ENCODE data around the gene TIPARP.
"Not testable (repeated sequence)": the region's sequence is repeated elsewhere in the genome, so short reads cannot be mapped to it uniquely, and the experiment has no call there.

Gene TIPARP

DNA sequence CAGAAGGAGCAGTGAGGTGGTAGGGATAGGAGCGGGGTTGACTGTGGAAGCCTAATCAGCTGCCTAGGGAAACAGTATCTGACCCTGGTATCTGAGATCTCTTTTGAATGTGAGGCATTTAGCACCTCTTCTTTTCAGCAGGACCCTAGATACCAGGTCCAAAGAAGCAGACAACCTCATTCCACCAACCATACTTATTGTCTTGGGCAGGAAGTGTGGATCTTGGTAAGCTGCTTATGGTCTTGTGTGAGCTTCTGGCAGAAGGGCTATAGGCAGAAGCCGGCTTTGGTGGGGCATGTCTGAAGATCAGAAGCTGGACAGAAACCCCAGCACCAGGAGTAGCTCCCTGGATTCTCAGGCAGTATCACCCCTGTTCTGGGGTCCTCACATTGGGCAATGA, 65.6 kb downstream of the TIPARP start (continued):
- no peak for TF ChIP-seq ZNF76 (tag by site-specific recombination; IDR thresholded peaks at IDR 0.05; ENCODE audit: borderline replicate concordance, low read depth)
- no peak for TF ChIP-seq ZNF391 (tag by site-specific recombination; IDR thresholded peaks at IDR 0.05; ENCODE audit: borderline replicate concordance, low read depth)
- TF ChIP-seq, protein P1, sequence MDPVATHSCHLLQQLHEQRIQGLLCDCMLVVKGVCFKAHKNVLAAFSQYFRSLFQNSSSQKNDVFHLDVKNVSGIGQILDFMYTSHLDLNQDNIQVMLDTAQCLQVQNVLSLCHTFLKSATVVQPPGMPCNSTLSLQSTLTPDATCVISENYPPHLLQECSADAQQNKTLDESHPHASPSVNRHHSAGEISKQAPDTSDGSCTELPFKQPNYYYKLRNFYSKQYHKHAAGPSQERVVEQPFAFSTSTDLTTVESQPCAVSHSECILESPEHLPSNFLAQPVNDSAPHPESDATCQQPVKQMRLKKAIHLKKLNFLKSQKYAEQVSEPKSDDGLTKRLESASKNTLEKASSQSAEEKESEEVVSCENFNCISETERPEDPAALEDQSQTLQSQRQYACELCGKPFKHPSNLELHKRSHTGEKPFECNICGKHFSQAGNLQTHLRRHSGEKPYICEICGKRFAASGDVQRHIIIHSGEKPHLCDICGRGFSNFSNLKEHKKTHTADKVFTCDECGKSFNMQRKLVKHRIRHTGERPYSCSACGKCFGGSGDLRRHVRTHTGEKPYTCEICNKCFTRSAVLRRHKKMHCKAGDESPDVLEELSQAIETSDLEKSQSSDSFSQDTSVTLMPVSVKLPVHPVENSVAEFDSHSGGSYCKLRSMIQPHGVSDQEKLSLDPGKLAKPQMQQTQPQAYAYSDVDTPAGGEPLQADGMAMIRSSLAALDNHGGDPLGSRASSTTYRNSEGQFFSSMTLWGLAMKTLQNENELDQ (tag by site-specific recombination; IDR thresholded peaks at IDR 0.05; ENCODE audit: low read depth): no peak
- no peak for TF ChIP-seq ZNF830 (tag by site-specific recombination; IDR thresholded peaks at IDR 0.05; ENCODE audit: low read depth)

DNA sequence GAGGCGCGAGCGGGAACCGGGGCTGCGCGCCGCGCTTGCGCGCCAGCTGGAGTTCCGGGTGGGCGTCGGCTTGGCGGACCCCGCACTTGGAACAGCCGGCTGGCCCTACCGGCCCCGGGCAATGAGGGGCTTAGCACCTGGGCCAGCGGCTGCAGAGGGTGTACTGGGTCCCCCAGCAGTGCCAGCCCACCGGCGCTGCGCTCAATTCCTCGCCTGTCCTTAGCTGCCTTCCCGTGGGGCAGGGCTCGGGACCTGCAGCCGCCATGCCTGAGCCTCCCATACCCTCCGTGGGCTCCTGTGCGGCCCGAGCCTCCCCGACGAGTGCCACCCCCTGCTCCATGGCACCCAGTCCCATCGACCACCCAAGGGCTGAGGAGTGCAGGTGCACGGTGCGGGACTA, 66.2 kb downstream of the TIPARP start:
- CTCF ChIA-PET: interaction anchor here (0.6 kb wide), 1 partner anchor 134 kb away, joined by 4 read pairs; no protein-coding TSS in a partner anchor
- H3K27ac ChIP-seq (ENCODE audit: extremely low read depth, low read depth, low read length); H3K4me3 ChIP-seq (ENCODE audit: low read depth, low read length); H3K36me3 ChIP-seq (ENCODE audit: control insufficient read depth in 2 of 2, insufficient read depth in 1 of 2, low read length in 2 of 2); H3K9me3 ChIP-seq (ENCODE audit: control insufficient read depth, insufficient read depth, low read depth, low read length); POLR2A ChIA-PET; H3K4me1 ChIP-seq (ENCODE audit: control insufficient read depth, insufficient read depth, low read length): not testable (repeated sequence)

DNA sequence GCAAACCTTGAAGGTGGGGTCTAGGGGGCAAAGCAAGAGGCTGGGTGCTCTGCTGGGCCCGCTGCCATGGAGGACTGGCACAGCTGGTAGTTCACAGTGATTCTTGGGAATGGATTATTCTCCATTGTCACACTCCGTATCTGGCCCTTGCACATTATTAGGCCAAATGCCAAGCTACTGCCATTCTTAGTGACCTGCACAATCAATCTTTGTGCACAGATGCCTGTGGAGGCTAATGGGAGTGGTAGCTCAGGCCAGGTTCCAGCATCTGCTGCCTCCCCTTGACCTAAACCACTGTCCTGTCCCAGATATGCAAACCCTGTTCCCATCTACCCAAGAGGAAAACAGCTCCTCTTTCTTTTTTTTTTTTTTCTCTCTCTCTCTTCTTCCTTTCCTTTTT, 67.5 kb downstream of the TIPARP start:
- POLR2A ChIA-PET: interaction anchor here (1.3 kb wide), 1 partner anchor 347 kb away, joined by 3 read pairs; no protein-coding TSS in a partner anchor
- TF ChIP-seq ZNF404 (tag by site-specific recombination; IDR thresholded peaks at IDR 0.05) (no peak), ZNF292 (tag by site-specific recombination; IDR thresholded peaks at IDR 0.05; ENCODE audit: borderline replicate concordance, low read depth) (no peak), ZNF792 (tag by site-specific recombination; IDR thresholded peaks at IDR 0.05) (no peak), ZNF548 (tag by site-specific recombination; IDR thresholded peaks at IDR 0.05) (no peak), ZNF529 (tag by site-specific recombination; IDR thresholded peaks at IDR 0.05; ENCODE audit: insufficient replicate concordance) (no peak), MZF1 (tag by site-specific recombination; IDR thresholded peaks at IDR 0.05; ENCODE audit: borderline replicate concordance) (no peak), ZNF426 (tag by site-specific recombination; IDR thresholded peaks at IDR 0.05) (no peak), ZNF221 (tag by site-specific recombination; IDR thresholded peaks at IDR 0.05; ENCODE audit: borderline replicate concordance) (no peak), MEIS1 (CRISPR knock-in tag; IDR thresholded peaks at IDR 0.05; ENCODE audit: borderline replicate concordance) (no peak), ZNF23 (tag by site-specific recombination; IDR thresholded peaks at IDR 0.05; ENCODE audit: borderline replicate concordance) (no peak), GLIS1 (tag by site-specific recombination; IDR thresholded peaks at IDR 0.05) (no peak)
- TF ChIP-seq, protein P2, sequence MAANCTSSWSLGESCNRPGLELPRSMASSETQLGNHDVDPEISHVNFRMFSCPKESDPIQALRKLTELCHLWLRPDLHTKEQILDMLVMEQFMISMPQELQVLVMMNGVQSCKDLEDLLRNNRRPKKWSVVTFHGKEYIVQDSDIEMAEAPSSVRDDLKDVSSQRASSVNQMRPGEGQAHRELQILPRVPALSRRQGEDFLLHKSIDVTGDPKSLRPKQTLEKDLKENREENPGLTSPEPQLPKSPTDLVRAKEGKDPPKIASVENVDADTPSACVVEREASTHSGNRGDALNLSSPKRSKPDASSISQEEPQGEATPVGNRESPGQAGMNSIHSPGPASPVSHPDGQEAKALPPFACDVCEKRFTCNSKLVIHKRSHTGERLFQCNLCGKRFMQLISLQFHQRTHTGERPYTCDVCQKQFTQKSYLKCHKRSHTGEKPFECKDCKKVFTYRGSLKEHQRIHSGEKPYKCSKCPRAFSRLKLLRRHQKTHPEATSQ (tag by site-specific recombination; IDR thresholded peaks at IDR 0.05): no peak
- TF ChIP-seq, protein P3, sequence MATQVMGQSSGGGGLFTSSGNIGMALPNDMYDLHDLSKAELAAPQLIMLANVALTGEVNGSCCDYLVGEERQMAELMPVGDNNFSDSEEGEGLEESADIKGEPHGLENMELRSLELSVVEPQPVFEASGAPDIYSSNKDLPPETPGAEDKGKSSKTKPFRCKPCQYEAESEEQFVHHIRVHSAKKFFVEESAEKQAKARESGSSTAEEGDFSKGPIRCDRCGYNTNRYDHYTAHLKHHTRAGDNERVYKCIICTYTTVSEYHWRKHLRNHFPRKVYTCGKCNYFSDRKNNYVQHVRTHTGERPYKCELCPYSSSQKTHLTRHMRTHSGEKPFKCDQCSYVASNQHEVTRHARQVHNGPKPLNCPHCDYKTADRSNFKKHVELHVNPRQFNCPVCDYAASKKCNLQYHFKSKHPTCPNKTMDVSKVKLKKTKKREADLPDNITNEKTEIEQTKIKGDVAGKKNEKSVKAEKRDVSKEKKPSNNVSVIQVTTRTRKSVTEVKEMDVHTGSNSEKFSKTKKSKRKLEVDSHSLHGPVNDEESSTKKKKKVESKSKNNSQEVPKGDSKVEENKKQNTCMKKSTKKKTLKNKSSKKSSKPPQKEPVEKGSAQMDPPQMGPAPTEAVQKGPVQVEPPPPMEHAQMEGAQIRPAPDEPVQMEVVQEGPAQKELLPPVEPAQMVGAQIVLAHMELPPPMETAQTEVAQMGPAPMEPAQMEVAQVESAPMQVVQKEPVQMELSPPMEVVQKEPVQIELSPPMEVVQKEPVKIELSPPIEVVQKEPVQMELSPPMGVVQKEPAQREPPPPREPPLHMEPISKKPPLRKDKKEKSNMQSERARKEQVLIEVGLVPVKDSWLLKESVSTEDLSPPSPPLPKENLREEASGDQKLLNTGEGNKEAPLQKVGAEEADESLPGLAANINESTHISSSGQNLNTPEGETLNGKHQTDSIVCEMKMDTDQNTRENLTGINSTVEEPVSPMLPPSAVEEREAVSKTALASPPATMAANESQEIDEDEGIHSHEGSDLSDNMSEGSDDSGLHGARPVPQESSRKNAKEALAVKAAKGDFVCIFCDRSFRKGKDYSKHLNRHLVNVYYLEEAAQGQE (tag by site-specific recombination; IDR thresholded peaks at IDR 0.05): no peak
- CTCF ChIA-PET: interaction anchor here (0.6 kb wide), 1 partner anchor 267 kb away, joined by 3 read pairs; no protein-coding TSS in a partner anchor

More for the DNA sequence above, 67.5 kb downstream of the TIPARP start:
- Histone ChIP-seq H3K27ac (ENCODE audit: extremely low read depth, low read depth, low read length) (no peak overlapping the region), H3K4me1 (ENCODE audit: control insufficient read depth, insufficient read depth, low read length) (no peaks in the 10 kb centered on the region), H3K36me3 (ENCODE audit: control insufficient read depth in 2 of 2, insufficient read depth in 1 of 2, low read length in 2 of 2) (no peaks in the 10 kb centered on the region), H3K4me3 (ENCODE audit: low read depth, low read length) (no peak overlapping the region), H3K9me3 (ENCODE audit: control insufficient read depth, insufficient read depth, low read depth, low read length) (no peaks in the 10 kb centered on the region)

Data from HEK293 (cell line).